ENCODE data around the gene UBE2S.

UBE2S gene

GRCh38 chr19:55382013-55382412 lies 25.6 kb downstream of the UBE2S start:
- no peak for DNase-seq

- peak; percentile 24 to 35 for DNase-seq
These were observed 28.4 kb downstream of the UBE2S start for GRCh38 chr19:55379174-55379573.

- no peak for DNase-seq
These were observed 30.0 kb downstream of the UBE2S start for GRCh38 chr19:55377356-55378131.

GRCh38 chr19:55376241-55376933 lies 31.2 kb downstream of the UBE2S start, which contains the start of gene TMEM190:
Gene TMEM190 (plus strand): TSS chr19:55376826. CDS start chr19:55376854, 28 bp downstream.
- DNase-seq: no peak

GRCh38 chr19:55373993-55374757 lies 33.4 kb downstream of the UBE2S start:
- DNase-seq: no peak

- no peak for DNase-seq
These were observed 34.1 kb downstream of the UBE2S start for GRCh38 chr19:55373306-55373992.

GRCh38 chr19:55372316-55373081 lies 35.1 kb downstream of the UBE2S start:
- DNase-seq: no peak

GRCh38 chr19:55370305-55370988 lies 37.1 kb downstream of the UBE2S start, which contains the start of gene IL11:
Gene IL11 (minus strand): TSS chr19:55370463. CDS start chr19:55370310, 153 bp downstream.
- DNase-seq: no peak

GRCh38 chr19:55369653-55370304 lies 37.8 kb downstream of the UBE2S start:
- peak in 1 of 2 experiments; percentile 39 for DNase-seq

- no peak for DNase-seq
These were observed 38.7 kb downstream of the UBE2S start for GRCh38 chr19:55368701-55369563.

GRCh38 chr19:55368106-55368505 lies 39.5 kb downstream of the UBE2S start:
- DNase-seq: no peak

- DNase-seq: no peak
These were observed 40.8 kb downstream of the UBE2S start for GRCh38 chr19:55366790-55367189.

GRCh38 chr19:55365964-55366363 lies 41.6 kb downstream of the UBE2S start:
- DNase-seq: no peak

- DNase-seq: no peak
These were observed 42.3 kb downstream of the UBE2S start for GRCh38 chr19:55365245-55365644.

- DNase-seq: no peak
These were observed 44.4 kb downstream of the UBE2S start, which contains the start of gene GARIN5B for GRCh38 chr19:55362990-55363716. Gene GARIN5B (minus strand): TSS chr19:55363260. CDS start chr19:55363066, 194 bp downstream.

GRCh38 chr19:55362174-55362989 lies 45.2 kb downstream of the UBE2S start:
- DNase-seq: no peak

- DNase-seq: no peak
These were observed 46.7 kb downstream of the UBE2S start for GRCh38 chr19:55360902-55361301.
